Measurements from ENCODE around the gene LMBR1.

LMBR1 gene

DNA sequence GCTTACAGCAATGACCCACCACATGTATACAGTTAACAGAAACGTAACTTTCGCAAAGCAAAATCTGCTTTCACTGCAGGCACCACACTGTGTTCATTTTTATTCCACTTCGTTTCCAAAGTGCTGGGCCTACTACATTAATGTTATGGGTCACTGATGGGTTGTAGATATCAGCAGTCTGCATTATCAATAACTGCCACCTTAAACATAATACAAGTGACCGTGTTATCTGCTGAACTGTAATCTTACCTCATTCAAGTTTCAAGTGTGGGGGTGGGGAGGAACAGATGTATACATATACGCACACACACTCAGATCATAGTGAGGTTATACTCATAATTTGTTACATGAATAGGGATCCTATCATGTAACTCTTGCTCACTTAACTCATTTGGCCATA lies 231.3 kb downstream of the LMBR1 start:
- DNase-seq (no peak), ATAC-seq (ENCODE audit: insufficient read depth, low read depth) (no peak)
- TF ChIP-seq CTCF (IDR thresholded peaks at IDR 0.05; ENCODE audit: borderline replicate concordance, extremely low read depth, low read length, poor library complexity, severe bottlenecking), result no peak
- TF ChIP-seq EZH2 (IDR thresholded peaks at IDR 0.05; ENCODE audit: borderline replicate concordance, low read depth, low read length, severe bottlenecking), result no peak
- no peak overlapping the region for H3K4me3 ChIP-seq (ENCODE audit: low read depth in 1 of 2, low read length in 2 of 2)
- no peak overlapping the region for H3K9ac ChIP-seq (ENCODE audit: low read depth, low read length)
- no peaks in the 10 kb centered on the region for H3K9me3 ChIP-seq (ENCODE audit: insufficient read depth, low read length, severe bottlenecking)
- H2AFZ ChIP-seq (ENCODE audit: low read depth, low read length), result no peak overlapping the region
- no peaks in the 10 kb centered on the region for H3K27me3 ChIP-seq (ENCODE audit: insufficient read depth, low read length, poor library complexity)
- no peaks in the 10 kb centered on the region for H3K79me2 ChIP-seq (ENCODE audit: insufficient read depth, low read length)
- H3K4me1 ChIP-seq (ENCODE audit: insufficient read depth, low read length), result no peaks in the 10 kb centered on the region
- H3K4me2 ChIP-seq (ENCODE audit: insufficient read depth, low read length), result no peak overlapping the region
- no peaks in the 10 kb centered on the region for H3K36me3 ChIP-seq (ENCODE audit: insufficient read depth, low read length)
- no peaks in the 10 kb centered on the region for H4K20me1 ChIP-seq (ENCODE audit: insufficient read depth, low read length)
- H3K27ac ChIP-seq (ENCODE audit: low read length), result no peak overlapping the region

DNA sequence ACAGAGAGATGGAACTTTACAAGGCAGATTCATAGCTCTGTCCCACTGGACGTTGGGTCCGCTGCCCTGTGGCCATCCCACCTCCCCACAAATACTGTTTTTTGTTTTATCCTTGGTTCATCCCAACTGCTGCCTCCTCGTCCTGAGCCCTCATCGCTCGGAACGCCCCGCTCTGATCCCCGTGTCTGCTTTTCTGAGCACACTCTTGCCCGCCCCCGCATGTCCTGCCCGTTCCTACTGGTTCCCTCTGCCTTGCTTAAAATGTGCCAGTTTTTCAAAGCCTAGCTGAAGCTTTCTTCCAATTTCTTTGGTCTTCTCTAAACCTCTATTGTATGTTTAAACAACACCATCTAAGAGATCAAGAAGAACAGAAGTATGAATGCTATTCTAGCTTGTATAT lies 233.0 kb downstream of the LMBR1 start:
- Histone ChIP-seq H3K36me3 (ENCODE audit: insufficient read depth, low read length) (no peaks in the 10 kb centered on the region), H3K4me3 (ENCODE audit: low read depth in 1 of 2, low read length in 2 of 2) (no peak overlapping the region), H3K4me1 (ENCODE audit: insufficient read depth, low read length) (no peaks in the 10 kb centered on the region), H3K27me3 (ENCODE audit: insufficient read depth, low read length, poor library complexity) (no peaks in the 10 kb centered on the region), H3K9ac (ENCODE audit: low read depth, low read length) (no peak overlapping the region), H3K4me2 (ENCODE audit: insufficient read depth, low read length) (no peak overlapping the region), H3K27ac (ENCODE audit: low read length) (no peak overlapping the region), H4K20me1 (ENCODE audit: insufficient read depth, low read length) (no peaks in the 10 kb centered on the region), H2AFZ (ENCODE audit: low read depth, low read length) (no peak overlapping the region), H3K9me3 (ENCODE audit: insufficient read depth, low read length, severe bottlenecking) (no peaks in the 10 kb centered on the region), H3K79me2 (ENCODE audit: insufficient read depth, low read length) (no peaks in the 10 kb centered on the region)
- no peak for TF ChIP-seq EZH2 (IDR thresholded peaks at IDR 0.05; ENCODE audit: borderline replicate concordance, low read depth, low read length, severe bottlenecking)
- no peak for TF ChIP-seq CTCF (IDR thresholded peaks at IDR 0.05; ENCODE audit: borderline replicate concordance, extremely low read depth, low read length, poor library complexity, severe bottlenecking)
- DNase-seq (no peak), ATAC-seq (ENCODE audit: insufficient read depth, low read depth) (no peak)

- H4K20me1 ChIP-seq (ENCODE audit: insufficient read depth, low read length), result no peaks in the 10 kb centered on the region
- no peak overlapping the region for H3K4me3 ChIP-seq (ENCODE audit: low read depth in 1 of 2, low read length in 2 of 2)
- H3K27ac ChIP-seq (ENCODE audit: low read length), result no peak overlapping the region
- H3K4me2 ChIP-seq (ENCODE audit: insufficient read depth, low read length), result no peak overlapping the region
- no peaks in the 10 kb centered on the region for H3K27me3 ChIP-seq (ENCODE audit: insufficient read depth, low read length, poor library complexity)
- TF ChIP-seq EZH2 (IDR thresholded peaks at IDR 0.05; ENCODE audit: borderline replicate concordance, low read depth, low read length, severe bottlenecking) (no peak), CTCF (IDR thresholded peaks at IDR 0.05; ENCODE audit: borderline replicate concordance, extremely low read depth, low read length, poor library complexity, severe bottlenecking) (no peak)
- ATAC-seq (ENCODE audit: insufficient read depth, low read depth) (no peak), DNase-seq (no peak)
- H3K4me1 ChIP-seq (ENCODE audit: insufficient read depth, low read length), result no peaks in the 10 kb centered on the region
- H3K36me3 ChIP-seq (ENCODE audit: insufficient read depth, low read length), result no peaks in the 10 kb centered on the region
- H2AFZ ChIP-seq (ENCODE audit: low read depth, low read length), result no peak overlapping the region
- H3K9ac ChIP-seq (ENCODE audit: low read depth, low read length), result no peak overlapping the region
- no peaks in the 10 kb centered on the region for H3K9me3 ChIP-seq (ENCODE audit: insufficient read depth, low read length, severe bottlenecking)
- no peaks in the 10 kb centered on the region for H3K79me2 ChIP-seq (ENCODE audit: insufficient read depth, low read length)
Measured at GRCh38 chr7:156659203-156659602, 233.8 kb downstream of the LMBR1 start.

DNA sequence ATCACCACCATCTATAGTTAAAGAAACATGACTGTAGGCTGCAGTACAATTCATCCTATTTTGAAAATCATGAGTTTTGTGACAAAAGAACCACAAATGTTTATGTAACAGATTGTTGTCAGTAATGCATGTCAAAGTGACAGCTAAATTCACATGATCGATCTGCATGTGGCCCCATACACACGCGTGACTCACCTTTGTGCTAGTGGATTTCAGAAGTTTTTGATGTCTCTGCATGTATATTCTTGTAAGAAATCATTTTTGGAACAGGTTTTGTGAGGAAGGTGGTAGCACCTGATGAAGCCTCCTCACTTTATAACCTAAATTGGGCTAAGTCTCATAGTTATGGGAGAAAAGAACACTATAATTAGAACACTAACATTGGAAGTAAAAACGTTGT lies 235.3 kb downstream of the LMBR1 start:
- no peak overlapping the region for H3K9ac ChIP-seq (ENCODE audit: low read depth, low read length)
- no peaks in the 10 kb centered on the region for H3K4me1 ChIP-seq (ENCODE audit: insufficient read depth, low read length)
- H3K27me3 ChIP-seq (ENCODE audit: insufficient read depth, low read length, poor library complexity), result no peaks in the 10 kb centered on the region
- no peak for DNase-seq
- no peaks in the 10 kb centered on the region for H3K36me3 ChIP-seq (ENCODE audit: insufficient read depth, low read length)
- H3K4me2 ChIP-seq (ENCODE audit: insufficient read depth, low read length), result no peak overlapping the region
- no peaks in the 10 kb centered on the region for H4K20me1 ChIP-seq (ENCODE audit: insufficient read depth, low read length)
- H3K9me3 ChIP-seq (ENCODE audit: insufficient read depth, low read length, severe bottlenecking), result no peaks in the 10 kb centered on the region
- no peak overlapping the region for H3K4me3 ChIP-seq (ENCODE audit: low read depth in 1 of 2, low read length in 2 of 2)
- ATAC-seq (ENCODE audit: insufficient read depth, low read depth), result no peak
- TF ChIP-seq EZH2 (IDR thresholded peaks at IDR 0.05; ENCODE audit: borderline replicate concordance, low read depth, low read length, severe bottlenecking) (no peak), CTCF (IDR thresholded peaks at IDR 0.05; ENCODE audit: borderline replicate concordance, extremely low read depth, low read length, poor library complexity, severe bottlenecking) (no peak)
- no peak overlapping the region for H3K27ac ChIP-seq (ENCODE audit: low read length)
- H2AFZ ChIP-seq (ENCODE audit: low read depth, low read length), result no peak overlapping the region
- H3K79me2 ChIP-seq (ENCODE audit: insufficient read depth, low read length), result no peaks in the 10 kb centered on the region
